ENCODE measurements around the gene ICA1. TPM values are rescaled to one million over a fixed set of nuclear protein-coding genes. Genes with fewer than 3 reads are reported as not detected.

The ICA1 gene
- total RNA-seq, 1 experiment from 2014 or later: 28.8 TPM

DNA sequence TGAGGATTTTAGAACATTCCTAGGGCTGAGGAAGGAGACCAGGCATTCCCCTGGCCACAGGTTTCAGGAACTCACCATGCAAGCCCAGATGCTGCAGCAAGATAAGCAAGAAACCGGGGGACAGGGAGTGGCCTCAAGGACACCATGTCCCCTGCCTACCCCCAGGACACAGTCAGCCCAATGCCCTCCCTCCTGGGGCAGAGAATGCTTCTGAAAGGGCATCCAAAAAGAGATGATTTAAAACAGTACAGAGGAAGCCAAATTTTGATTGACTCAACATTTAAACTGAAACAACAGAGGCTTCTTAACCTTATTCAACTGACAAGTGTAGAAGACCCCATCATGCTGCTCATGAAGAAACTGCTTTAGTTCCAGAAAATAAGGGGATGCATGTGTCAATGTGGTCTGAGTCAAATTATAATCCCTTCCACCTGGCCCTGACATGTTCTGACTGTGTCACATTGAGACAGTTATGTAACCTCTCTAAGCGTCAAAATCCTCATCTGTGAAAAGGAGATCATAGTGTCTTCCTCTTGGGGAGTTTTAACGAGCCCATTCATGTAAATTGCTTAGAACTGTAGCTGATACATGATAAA is 60.0 kb downstream of the ICA1 start:
- Histone ChIP-seq H4K8ac (replicated peaks; ENCODE audit: insufficient read length, low read depth, low read length) (no peak overlapping the region), H4K91ac (ENCODE audit: insufficient read length, low read depth, low read length) (no peak overlapping the region), H4K20me1 (ENCODE audit: control insufficient read depth, insufficient read depth, insufficient read length) (no peaks in the 10 kb centered on the region), H3K14ac (ENCODE audit: insufficient read depth, low read length) (no peak overlapping the region), H3K23ac (ENCODE audit: insufficient read length, low read depth, low read length) (no peak overlapping the region), H3K27me3 (ENCODE audit: insufficient read depth, low read length) (no peaks in the 10 kb centered on the region), H3K9ac (ENCODE audit: extremely low read depth, insufficient read length, low read length) (no peak overlapping the region), H2AK5ac (ENCODE audit: insufficient read length, low read length) (no peak overlapping the region), H2AFZ (ENCODE audit: low read length) (no peak overlapping the region), H3K9me3 (ENCODE audit: control insufficient read depth, low read depth, low read length) (no peaks in the 10 kb centered on the region), H3K27ac (ENCODE audit: insufficient read length, low read depth, low read length) (no peak overlapping the region), H3K79me1 (ENCODE audit: insufficient read depth, low read depth, low read length, poor library complexity, severe bottlenecking) (no peaks in the 10 kb centered on the region), H3K79me2 (ENCODE audit: insufficient read depth, low read length) (no peaks in the 10 kb centered on the region), H3K4ac (ENCODE audit: low read depth, low read length) (no peak overlapping the region), H2BK120ac (ENCODE audit: low read depth, low read length, poor library complexity, severe bottlenecking) (no peak overlapping the region), H3K4me2 (ENCODE audit: insufficient read depth, insufficient read length, low read length) (no peak overlapping the region), H3K23me2 (ENCODE audit: insufficient read length, low read depth, low read length, poor library complexity, severe bottlenecking) (no peaks in the 10 kb centered on the region), H3K56ac (ENCODE audit: insufficient read length, low read depth, low read length) (no peak overlapping the region), H2BK12ac (ENCODE audit: insufficient read length, low read depth, low read length) (no peak overlapping the region), H2BK20ac (ENCODE audit: low read depth, low read length, poor library complexity, severe bottlenecking) (no peak overlapping the region), H4K5ac (ENCODE audit: insufficient read length, low read depth, low read length) (no peak overlapping the region), H3K18ac (ENCODE audit: insufficient read length, low read depth, low read length) (no peak overlapping the region), H2BK15ac (ENCODE audit: low read depth, low read length) (no peak overlapping the region), H3T11ph (ENCODE audit: low read length) (no peak overlapping the region), H2BK5ac (ENCODE audit: insufficient read length, low read length) (no peak overlapping the region), H3K4me1 (ENCODE audit: insufficient read depth, low read length) (peaks cover under 1% of the 10 kb centered on the region; the same call in 1 of the 2 replicates)
- Mint-ChIP-seq H3K27ac (peak overlapping the region in 1 of 3 experiments; percentile 6; a peak in 2 of 7 replicates), H3K4me3 (no peak overlapping the region), H3K36me3 (ENCODE audit: insufficient read depth in 1 of 3, low read depth in 3 of 3) (peaks cover 3 to 4% (median 4%) of the 10 kb centered on the region in 3 experiments; a peak in 4 of 7 replicates), H3K4me1 (peaks cover 10 to 12% of the 10 kb centered on the region in 2 experiments), H3K27me3 (ENCODE audit: low read depth) (no peaks in the 10 kb centered on the region), H3K9me3 (no peaks in the 10 kb centered on the region)
- TF ChIP-seq, protein P1, sequence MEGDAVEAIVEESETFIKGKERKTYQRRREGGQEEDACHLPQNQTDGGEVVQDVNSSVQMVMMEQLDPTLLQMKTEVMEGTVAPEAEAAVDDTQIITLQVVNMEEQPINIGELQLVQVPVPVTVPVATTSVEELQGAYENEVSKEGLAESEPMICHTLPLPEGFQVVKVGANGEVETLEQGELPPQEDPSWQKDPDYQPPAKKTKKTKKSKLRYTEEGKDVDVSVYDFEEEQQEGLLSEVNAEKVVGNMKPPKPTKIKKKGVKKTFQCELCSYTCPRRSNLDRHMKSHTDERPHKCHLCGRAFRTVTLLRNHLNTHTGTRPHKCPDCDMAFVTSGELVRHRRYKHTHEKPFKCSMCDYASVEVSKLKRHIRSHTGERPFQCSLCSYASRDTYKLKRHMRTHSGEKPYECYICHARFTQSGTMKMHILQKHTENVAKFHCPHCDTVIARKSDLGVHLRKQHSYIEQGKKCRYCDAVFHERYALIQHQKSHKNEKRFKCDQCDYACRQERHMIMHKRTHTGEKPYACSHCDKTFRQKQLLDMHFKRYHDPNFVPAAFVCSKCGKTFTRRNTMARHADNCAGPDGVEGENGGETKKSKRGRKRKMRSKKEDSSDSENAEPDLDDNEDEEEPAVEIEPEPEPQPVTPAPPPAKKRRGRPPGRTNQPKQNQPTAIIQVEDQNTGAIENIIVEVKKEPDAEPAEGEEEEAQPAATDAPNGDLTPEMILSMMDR (conservative IDR thresholded peaks at IDR 0.05): no peak
- DNase-seq: no peak
- no CpG with 5 or more reads among the region's 3 CpGs for WGBS (ENCODE audit: extremely low coverage, insufficient read length, low lambda C conversion rate)

Data from H9 (cell line).